GM18873 (cell line): ENCODE results near the gene B3GALT6.

Experiments used
- ATAC-seq: cut with Tn5 transposase; IDR thresholded peaks from one replicate; pipeline ENCODE4 v1.9.1; 2021; ENCODE audit warnings: mild to moderate bottlenecking, moderate library complexity, moderate number of reproducible peaks; ENCODE audit not compliant: unreplicated experiment, low FRiP score

B3GALT6 gene

GRCh38 chr1:1281533-1282321 is 49.7 kb downstream of the B3GALT6 start:
- no peak for ATAC-seq

- no peak for ATAC-seq
Observed at GRCh38 chr1:1282998-1283397, 51.0 kb downstream of the B3GALT6 start.

- ATAC-seq: no peak
Observed at GRCh38 chr1:1283821-1284220, 51.8 kb downstream of the B3GALT6 start.
